ENCODE measurements around the gene CTNNA2.

GRCh38 chr2:79799729-79800128 lies 286.9 kb downstream of the CTNNA2 start:
- TF ChIP-seq THRB (CRISPR knock-in tag; conservative IDR thresholded peaks at IDR 0.05) (no peak), PREB (CRISPR knock-in tag; IDR thresholded peaks at IDR 0.05) (no peak), KDM5B (IDR thresholded peaks at IDR 0.05; ENCODE audit: insufficient replicate concordance, low read depth, low read length) (no peak), ZNF354B (CRISPR knock-in tag; IDR thresholded peaks at IDR 0.05) (no peak), KLF10 (CRISPR knock-in tag; IDR thresholded peaks at IDR 0.05) (no peak), RFX5 (IDR thresholded peaks at IDR 0.05; ENCODE audit: low read depth, low read length) (no peak), CBFB (CRISPR knock-in tag; IDR thresholded peaks at IDR 0.05) (no peak), ESRRA (IDR thresholded peaks at IDR 0.05; ENCODE audit: borderline replicate concordance, low read depth) (no peak), POLR2AphosphoS5 (IDR thresholded peaks at IDR 0.05; ENCODE audit: control insufficient read depth, insufficient read depth, low read depth, low read length) (no peak), POLR2G (IDR thresholded peaks at IDR 0.05; ENCODE audit: low read depth, low read length) (no peak), E4F1 (CRISPR knock-in tag; IDR thresholded peaks at IDR 0.05; ENCODE audit: borderline replicate concordance) (no peak)
- TF ChIP-seq, protein P1, sequence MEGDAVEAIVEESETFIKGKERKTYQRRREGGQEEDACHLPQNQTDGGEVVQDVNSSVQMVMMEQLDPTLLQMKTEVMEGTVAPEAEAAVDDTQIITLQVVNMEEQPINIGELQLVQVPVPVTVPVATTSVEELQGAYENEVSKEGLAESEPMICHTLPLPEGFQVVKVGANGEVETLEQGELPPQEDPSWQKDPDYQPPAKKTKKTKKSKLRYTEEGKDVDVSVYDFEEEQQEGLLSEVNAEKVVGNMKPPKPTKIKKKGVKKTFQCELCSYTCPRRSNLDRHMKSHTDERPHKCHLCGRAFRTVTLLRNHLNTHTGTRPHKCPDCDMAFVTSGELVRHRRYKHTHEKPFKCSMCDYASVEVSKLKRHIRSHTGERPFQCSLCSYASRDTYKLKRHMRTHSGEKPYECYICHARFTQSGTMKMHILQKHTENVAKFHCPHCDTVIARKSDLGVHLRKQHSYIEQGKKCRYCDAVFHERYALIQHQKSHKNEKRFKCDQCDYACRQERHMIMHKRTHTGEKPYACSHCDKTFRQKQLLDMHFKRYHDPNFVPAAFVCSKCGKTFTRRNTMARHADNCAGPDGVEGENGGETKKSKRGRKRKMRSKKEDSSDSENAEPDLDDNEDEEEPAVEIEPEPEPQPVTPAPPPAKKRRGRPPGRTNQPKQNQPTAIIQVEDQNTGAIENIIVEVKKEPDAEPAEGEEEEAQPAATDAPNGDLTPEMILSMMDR (IDR thresholded peaks at IDR 0.05 in 2 of 3, conservative IDR thresholded peaks at IDR 0.05 in 1 of 3; ENCODE audit: insufficient read depth in 2 of 3, low read depth in 1 of 3, low read length in 3 of 3) = no peak
- TF ChIP-seq, protein P2, sequence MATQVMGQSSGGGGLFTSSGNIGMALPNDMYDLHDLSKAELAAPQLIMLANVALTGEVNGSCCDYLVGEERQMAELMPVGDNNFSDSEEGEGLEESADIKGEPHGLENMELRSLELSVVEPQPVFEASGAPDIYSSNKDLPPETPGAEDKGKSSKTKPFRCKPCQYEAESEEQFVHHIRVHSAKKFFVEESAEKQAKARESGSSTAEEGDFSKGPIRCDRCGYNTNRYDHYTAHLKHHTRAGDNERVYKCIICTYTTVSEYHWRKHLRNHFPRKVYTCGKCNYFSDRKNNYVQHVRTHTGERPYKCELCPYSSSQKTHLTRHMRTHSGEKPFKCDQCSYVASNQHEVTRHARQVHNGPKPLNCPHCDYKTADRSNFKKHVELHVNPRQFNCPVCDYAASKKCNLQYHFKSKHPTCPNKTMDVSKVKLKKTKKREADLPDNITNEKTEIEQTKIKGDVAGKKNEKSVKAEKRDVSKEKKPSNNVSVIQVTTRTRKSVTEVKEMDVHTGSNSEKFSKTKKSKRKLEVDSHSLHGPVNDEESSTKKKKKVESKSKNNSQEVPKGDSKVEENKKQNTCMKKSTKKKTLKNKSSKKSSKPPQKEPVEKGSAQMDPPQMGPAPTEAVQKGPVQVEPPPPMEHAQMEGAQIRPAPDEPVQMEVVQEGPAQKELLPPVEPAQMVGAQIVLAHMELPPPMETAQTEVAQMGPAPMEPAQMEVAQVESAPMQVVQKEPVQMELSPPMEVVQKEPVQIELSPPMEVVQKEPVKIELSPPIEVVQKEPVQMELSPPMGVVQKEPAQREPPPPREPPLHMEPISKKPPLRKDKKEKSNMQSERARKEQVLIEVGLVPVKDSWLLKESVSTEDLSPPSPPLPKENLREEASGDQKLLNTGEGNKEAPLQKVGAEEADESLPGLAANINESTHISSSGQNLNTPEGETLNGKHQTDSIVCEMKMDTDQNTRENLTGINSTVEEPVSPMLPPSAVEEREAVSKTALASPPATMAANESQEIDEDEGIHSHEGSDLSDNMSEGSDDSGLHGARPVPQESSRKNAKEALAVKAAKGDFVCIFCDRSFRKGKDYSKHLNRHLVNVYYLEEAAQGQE (IDR thresholded peaks at IDR 0.05; ENCODE audit: borderline replicate concordance) = no peak
- TF ChIP-seq, protein P2 (CRISPR knock-in tag; IDR thresholded peaks at IDR 0.05; ENCODE audit: low read depth) = no peak

Measured in K562 (cell line).